Skeletal muscle satellite cell (primary cell): ENCODE results near the gene MARCHF6. TPM values are rescaled to one million over a fixed set of nuclear protein-coding genes. Genes with fewer than 3 reads are reported as not detected.

ENCODE experiments used
- H3K27me3 ChIP-seq: 2 replicates; pipeline ENCODE4 v1.7.0; 2013; ENCODE audit warnings: low read length; ENCODE audit not compliant: control insufficient read depth, insufficient read depth
- H3K36me3 ChIP-seq: 2 replicates; pipeline ENCODE4 v1.7.0; 2013; ENCODE audit warnings: mild to moderate bottlenecking, control low read depth, low read length; ENCODE audit not compliant: insufficient read depth
- H3K4me1 ChIP-seq: 2 replicates; pipeline ENCODE4 v1.7.0; 2013; ENCODE audit warnings: low read length; ENCODE audit not compliant: control insufficient read depth, insufficient read depth
- H3K4me2 ChIP-seq: 2 replicates; pipeline ENCODE4 v1.7.0; 2013; ENCODE audit warnings: mild to moderate bottlenecking, low read length
- H3K4me3 ChIP-seq: 2 replicates; pipeline ENCODE4 v1.7.0; 2013; ENCODE audit warnings: low read length
- H3K9ac ChIP-seq: 2 replicates; pipeline ENCODE4 v1.7.0; 2013; ENCODE audit warnings: mild to moderate bottlenecking, low read depth, low read length, moderate library complexity
- H3K9me3 ChIP-seq: replicated peaks from 2 replicates; pipeline ENCODE4 v1.7.0; 2013; ENCODE audit warnings: mild to moderate bottlenecking, control low read depth, low read length
- small RNA-seq: library from RNA; depleted of rRNA; stranded (forward); fragments of <200 nt; gene quantifications from one replicate; pipeline ENCODE3, GENCODE V24; 2012

Gene MARCHF6

GRCh38 chr5:10399839-10400238 lies 46.3 kb downstream of the MARCHF6 start:
- Histone ChIP-seq H3K36me3 (peaks cover 55% of the 10 kb centered on the region), H3K4me2 (no peak overlapping the region), H3K9ac (no peak overlapping the region), H3K27me3 (no peaks in the 10 kb centered on the region), H3K4me1 (peaks cover 5% of the 10 kb centered on the region), H3K4me3 (no peak overlapping the region), H3K9me3 (no peaks in the 10 kb centered on the region)

- Histone ChIP-seq H3K36me3 (peaks cover 56% of the 10 kb centered on the region), H3K4me1 (peaks cover 5% of the 10 kb centered on the region), H3K4me3 (no peak overlapping the region), H3K4me2 (no peak overlapping the region), H3K27me3 (no peaks in the 10 kb centered on the region), H3K9me3 (no peaks in the 10 kb centered on the region), H3K9ac (no peak overlapping the region)
Measured at GRCh38 chr5:10400411-10400810, 46.9 kb downstream of the MARCHF6 start.

DNA sequence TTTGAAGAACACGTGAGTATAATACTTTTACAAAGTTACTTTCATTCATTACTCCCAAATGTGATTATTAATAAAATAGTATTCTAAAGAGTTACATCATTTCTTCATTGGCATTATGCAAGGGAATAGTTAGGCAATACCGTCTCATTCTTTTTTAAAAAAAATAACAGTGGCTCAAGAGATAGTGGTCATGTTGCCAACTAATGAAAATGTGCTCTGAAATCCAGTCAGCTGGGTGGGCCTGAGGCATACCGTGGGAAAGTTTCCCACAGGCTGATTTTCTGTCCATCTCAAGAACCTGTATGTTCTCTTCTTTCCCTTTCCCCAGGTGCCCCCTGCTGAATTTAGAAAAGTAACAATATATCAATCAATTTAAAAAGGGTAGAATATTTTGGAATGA lies 47.3 kb downstream of the MARCHF6 start:
- Histone ChIP-seq H3K9ac (no peak overlapping the region), H3K27me3 (no peaks in the 10 kb centered on the region), H3K4me2 (no peak overlapping the region), H3K9me3 (no peaks in the 10 kb centered on the region), H3K36me3 (peaks cover 56% of the 10 kb centered on the region), H3K4me1 (peaks cover 5% of the 10 kb centered on the region), H3K4me3 (no peak overlapping the region)

DNA sequence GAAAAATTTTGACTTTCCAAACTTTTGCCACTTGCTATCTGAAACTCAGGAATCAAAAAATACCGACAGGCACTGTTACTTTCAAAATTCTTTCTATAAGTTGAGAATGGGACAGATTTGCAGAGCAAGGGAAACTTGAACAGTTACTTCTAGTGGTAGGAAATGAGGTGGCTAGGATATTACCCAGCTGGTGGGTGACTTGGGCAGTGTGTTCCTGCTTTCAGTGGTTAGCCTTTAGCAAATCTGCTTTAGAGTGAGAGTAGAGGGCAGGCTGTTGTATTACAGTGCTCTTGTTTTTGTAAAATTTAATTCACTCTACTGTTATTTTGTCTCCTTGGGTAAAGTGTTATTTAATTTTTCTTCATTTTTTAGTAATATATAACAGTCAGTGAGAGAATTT lies 48.0 kb downstream of the MARCHF6 start:
- Histone ChIP-seq H3K9ac (no peak overlapping the region), H3K9me3 (no peaks in the 10 kb centered on the region), H3K4me3 (no peak overlapping the region), H3K27me3 (no peaks in the 10 kb centered on the region), H3K36me3 (peaks cover 56% of the 10 kb centered on the region), H3K4me2 (no peak overlapping the region), H3K4me1 (peaks cover 5% of the 10 kb centered on the region)

Small RNAs within 50 kb of the gene (small RNA-seq; reads per million reads assigned to genes)
- gene RF00019: not detected
